22Rv1 (cell line): ENCODE data around the gene SH3TC1.

ENCODE experiments used
- H3K27ac ChIP-seq: fragments of 450-650 bp; 2 replicates; pipeline ENCODE4 v1.5.1; 2017
- CTCF ChIP-seq: fragments of 450-650 bp; IDR thresholded peaks from 2 replicates; pipeline ENCODE4 v1.5.1; 2017; ENCODE audit warnings: mild to moderate bottlenecking
- ZFX ChIP-seq: fragments of 450-650 bp; IDR thresholded peaks from 2 replicates; pipeline ENCODE4 v1.6.1; 2017; ENCODE audit warnings: antibody characterized with exemption, borderline replicate concordance

Gene SH3TC1

GRCh38 chr4:8198906-8199593 lies at the start of gene SH3TC1:
Gene SH3TC1 (plus strand): TSS chr4:8199290. CDS start chr4:8205195, 5,905 bp downstream.
- TF ChIP-seq CTCF (no peak), ZFX (no peak)
- H3K27ac ChIP-seq = peak within 1 kb of the TSS; percentile 44

- H3K27ac ChIP-seq = no peak overlapping the region
- no peak for TF ChIP-seq ZFX
- no peak for TF ChIP-seq CTCF
These were observed 49.4 kb upstream of the SH3TC1 start for GRCh38 chr4:8149664-8150063.

- H3K27ac ChIP-seq = no peak overlapping the region
- TF ChIP-seq ZFX (no peak), CTCF (no peak)
These were observed 48.7 kb upstream of the SH3TC1 start for GRCh38 chr4:8150152-8151090.

- TF ChIP-seq ZFX (no peak), CTCF (no peak)
- H3K27ac ChIP-seq = no peak overlapping the region
These were observed 47.9 kb upstream of the SH3TC1 start for GRCh38 chr4:8151165-8151650.

- no peak for TF ChIP-seq CTCF
- no peak for TF ChIP-seq ZFX
These were observed 46.8 kb upstream of the SH3TC1 start for GRCh38 chr4:8152090-8152864.

GRCh38 chr4:8152865-8153257 lies 46.2 kb upstream of the SH3TC1 start:
- TF ChIP-seq ZFX (no peak), CTCF (no peak)
- no peak overlapping the region for H3K27ac ChIP-seq

More at GRCh38 chr4:8152090-8152864, 46.8 kb upstream of the SH3TC1 start:
- H3K27ac ChIP-seq = no peak overlapping the region
